GM23248 (cell line): ENCODE measurements around the gene KLHDC8A. TPM values are rescaled to one million over a fixed set of nuclear protein-coding genes. Genes with fewer than 3 reads are reported as not detected.
A peak's percentile ranks its signal among the peaks of the same experiment; 100 is the strongest.
"Not testable (repeated sequence)": the region's sequence is repeated elsewhere in the genome, so short reads cannot be mapped to it uniquely, and the experiment has no call there.

ENCODE experiments used
- DNase-seq: peaks from one replicate; pipeline ENCODE4 v3.0.0-alpha.2; 2015
- H2AFZ ChIP-seq: fragments of 200-600 bp; sonication (generic); 2 replicates; pipeline ENCODE4 v1.6.1; 2016; ENCODE audit warnings: antibody characterized with exemption
- H3F3A ChIP-seq: fragments of 200-600 bp; sonication (generic); 2 replicates; pipeline ENCODE4 v1.6.1; 2016; ENCODE audit warnings: mild to moderate bottlenecking, antibody characterized with exemption, mixed run types; ENCODE audit not compliant: insufficient read depth
- H3K27ac ChIP-seq: fragments of 200-600 bp; sonication (generic); 2 replicates; pipeline ENCODE4 v1.5.1; 2016; ENCODE audit warnings: mild to moderate bottlenecking
- H3K27me3 ChIP-seq: fragments of 200-600 bp; sonication (generic); replicated peaks from 2 replicates; pipeline ENCODE4 v1.6.1; 2016; ENCODE audit warnings: mild to moderate bottlenecking; ENCODE audit not compliant: insufficient read depth
- H3K36me3 ChIP-seq: fragments of 200-600 bp; sonication (generic); 2 replicates; pipeline ENCODE4 v1.6.1; 2016; ENCODE audit warnings: low read depth, mild to moderate bottlenecking
- H3K4me1 ChIP-seq: fragments of 200-600 bp; sonication (generic); 2 replicates; pipeline ENCODE4 v1.6.1; 2016; ENCODE audit warnings: mild to moderate bottlenecking; ENCODE audit not compliant: insufficient read depth
- H3K4me2 ChIP-seq: fragments of 200-600 bp; sonication (generic); one replicate; pipeline ENCODE4 v1.6.1; 2016; ENCODE audit warnings: mild to moderate bottlenecking; ENCODE audit not compliant: unreplicated experiment
- H3K4me3 ChIP-seq: fragments of 200-600 bp; sonication (generic); 2 replicates; pipeline ENCODE4 v1.5.1; 2016; ENCODE audit warnings: mild to moderate bottlenecking
- H3K79me2 ChIP-seq: fragments of 200-600 bp; sonication (generic); 2 replicates; pipeline ENCODE4 v1.6.1; 2016; ENCODE audit warnings: mild to moderate bottlenecking; ENCODE audit not compliant: insufficient read depth
- H3K9ac ChIP-seq: fragments of 200-600 bp; sonication (generic); 2 replicates; pipeline ENCODE4 v1.6.1; 2016; ENCODE audit warnings: mild to moderate bottlenecking
- H3K9me2 ChIP-seq: fragments of 200-600 bp; sonication (generic); 2 replicates; pipeline ENCODE4 v1.6.1; 2016; ENCODE audit warnings: mixed run types, mild to moderate bottlenecking, moderate library complexity; ENCODE audit not compliant: insufficient read depth
- H3K9me3 ChIP-seq: fragments of 200-600 bp; sonication (generic); one replicate; pipeline ENCODE4 v1.6.1; 2017; ENCODE audit warnings: low read depth
- H4K20me1 ChIP-seq: fragments of 200-600 bp; sonication (generic); 2 replicates; pipeline ENCODE4 v1.6.0; 2016; ENCODE audit not compliant: insufficient read depth
- EZH2 ChIP-seq: fragments of 200-600 bp; sonication (generic); IDR thresholded peaks from 2 replicates; pipeline ENCODE4 v1.6.1; 2018; ENCODE audit warnings: antibody characterized with exemption, mild to moderate bottlenecking; ENCODE audit not compliant: insufficient read depth, poor library complexity, severe bottlenecking
- EZH2phosphoT487 ChIP-seq: fragments of 200-600 bp; sonication (generic); IDR thresholded peaks from 2 replicates; pipeline ENCODE4 v1.6.1; 2018; ENCODE audit warnings: antibody characterized with exemption, moderate library complexity, mild to moderate bottlenecking, low read depth; ENCODE audit not compliant: insufficient read depth
- WGBS, 2 experiments: methylation state at CpG; one replicate each; pipeline ENCODE4 v1.1.6; 2015 to 2017; ENCODE audit warnings: low lambda C conversion rate in 2 of 2, low coverage in 1 of 2; ENCODE audit errors: missing lambda C conversion rate in 2 of 2; 5-methylcytosine and 5-hydroxymethylcytosine counted together
- in situ Hi-C: fragments of 300-500 bp; cut with MboI; formaldehyde crosslinking; loops from 2 replicates; pipeline ENCODE4 v1.15.0; 2020
- polyA plus RNA-seq: library from polyadenylated mRNA; unstranded; fragments of >200 nt; fragmentation: Nextera tagmentation; extraction: Ambion mirVana; gene quantifications from 2 replicates; pipeline ENCODE4 v1.2.1, GENCODE V29; 2016
- total RNA-seq: library from RNA; depleted of rRNA; stranded (reverse); fragments of >200 nt; shearing (Covaris generic); gene quantifications from 2 replicates; pipeline ENCODE4 v1.2.3, GENCODE V29; 2014

KLHDC8A gene
- total and polyA plus RNA-seq, 2 experiments from 2014 or later = not detected

DNA sequence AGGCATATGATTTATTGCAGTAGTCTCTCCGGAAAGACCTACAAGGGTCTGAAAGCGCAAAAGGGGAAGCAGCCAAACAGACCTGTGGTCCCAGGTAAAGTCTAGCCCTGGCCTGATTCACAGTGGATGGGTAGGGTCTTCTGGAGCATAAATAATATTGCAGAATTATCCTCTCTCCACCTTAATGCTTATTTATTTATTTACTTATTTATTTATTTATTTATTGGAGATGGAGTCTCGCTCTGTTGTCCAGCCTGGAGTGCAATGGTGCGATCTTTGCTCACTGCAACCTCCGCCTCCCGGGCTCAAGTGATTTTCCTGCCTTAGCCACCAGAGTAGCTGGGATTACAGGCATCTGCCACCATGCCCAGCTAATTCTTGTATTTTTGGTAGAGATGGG is 11.8 kb upstream of the KLHDC8A start:
- Histone ChIP-seq H3K4me2 (no peak overlapping the region), H2AFZ (no peak overlapping the region), H3F3A (peaks cover 21% of the 10 kb centered on the region), H3K9me2 (no peaks in the 10 kb centered on the region), H3K9ac (no peak overlapping the region), H3K79me2 (no peaks in the 10 kb centered on the region), H3K4me1 (peaks cover 27% of the 10 kb centered on the region), H3K27me3 (no peaks in the 10 kb centered on the region), H4K20me1 (no peaks in the 10 kb centered on the region), H3K27ac (no peak overlapping the region), H3K36me3 (no peaks in the 10 kb centered on the region), H3K9me3 (no peaks in the 10 kb centered on the region), H3K4me3 (no peak overlapping the region)
- in situ Hi-C loops = no loop called here
- no peak for DNase-seq
- WGBS, 2 experiments = 96 to 98% methylated on average over 6 of the region's 6 CpGs
- no peak for TF ChIP-seq EZH2
- no peak for TF ChIP-seq EZH2phosphoT487

DNA sequence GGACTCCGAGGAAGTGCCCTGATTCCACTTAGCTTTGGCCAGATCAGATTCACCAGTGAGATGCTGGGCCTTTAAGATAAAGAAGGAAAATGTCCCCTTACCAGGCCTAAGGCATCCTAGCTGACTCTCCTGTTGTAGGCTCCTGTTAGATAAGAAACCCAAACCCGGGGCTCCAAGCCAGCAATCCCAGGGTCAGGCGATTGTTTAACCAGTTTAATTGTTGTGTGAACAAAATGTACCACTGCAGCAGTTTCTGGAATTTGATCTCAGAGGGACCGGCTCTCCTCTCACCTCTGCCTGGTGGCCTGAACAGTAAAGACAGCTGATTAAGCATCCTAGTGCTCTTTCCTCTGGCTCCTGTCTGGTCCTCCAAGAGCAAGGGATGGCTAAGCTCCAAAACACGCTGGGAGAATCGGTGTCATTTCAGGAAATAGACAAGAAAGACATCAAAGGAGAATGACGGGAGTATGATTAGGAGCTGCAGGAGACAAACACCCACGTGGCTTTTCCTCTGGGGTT is 9.3 kb upstream of the KLHDC8A start:
- H3K27me3 ChIP-seq = peaks cover 4% of the 10 kb centered on the region
- H3F3A ChIP-seq = no peaks in the 10 kb centered on the region
- 25 to 27% methylated on average over 8 of the region's 8 CpGs for WGBS, 2 experiments
- no peak for TF ChIP-seq EZH2phosphoT487
- no peak for TF ChIP-seq EZH2
- H3K27ac ChIP-seq = no peak overlapping the region
- H2AFZ ChIP-seq = 0 out of 2 replicates have a peak overlapping the region, but pooled peaks have one; percentile 16
- H4K20me1 ChIP-seq = no peaks in the 10 kb centered on the region
- H3K4me1 ChIP-seq = peaks cover 9% of the 10 kb centered on the region; the same call in 1 of the 2 replicates
- in situ Hi-C loops = no loop called here
- H3K9ac ChIP-seq = no peak overlapping the region
- no peak overlapping the region for H3K4me3 ChIP-seq
- no peak overlapping the region for H3K4me2 ChIP-seq
- peak; percentile 36 for DNase-seq
- no peaks in the 10 kb centered on the region for H3K9me2 ChIP-seq
- H3K9me3 ChIP-seq = no peaks in the 10 kb centered on the region
- H3K79me2 ChIP-seq = no peaks in the 10 kb centered on the region
- H3K36me3 ChIP-seq = no peaks in the 10 kb centered on the region

DNA sequence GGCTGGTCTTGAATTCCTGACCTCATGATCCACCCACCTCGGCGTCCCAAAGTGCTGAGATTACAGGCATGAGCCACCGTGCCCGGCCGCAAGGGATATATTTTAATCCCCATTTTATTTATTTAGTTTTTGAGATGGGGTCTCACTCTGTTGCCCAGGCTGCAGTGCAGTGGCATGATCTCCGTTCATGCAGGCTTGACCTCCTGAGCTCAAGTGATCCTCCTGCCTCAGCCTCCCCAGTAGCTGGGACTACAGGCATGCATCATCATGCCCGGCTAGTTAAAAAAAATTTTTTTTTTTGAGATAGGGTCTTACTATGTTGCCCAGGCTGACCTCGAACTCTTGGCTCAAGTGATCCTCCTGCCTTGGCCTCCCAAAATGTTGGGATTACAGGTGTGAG is 8.4 kb upstream of the KLHDC8A start:
- H3K79me2 ChIP-seq, H3K4me2 ChIP-seq, H3K4me3 ChIP-seq, DNase-seq, in situ Hi-C loops, H3K4me1 ChIP-seq, H3K9ac ChIP-seq, H3K27ac ChIP-seq, H3F3A ChIP-seq, H3K36me3 ChIP-seq, H4K20me1 ChIP-seq, H2AFZ ChIP-seq, H3K9me2 ChIP-seq, H3K9me3 ChIP-seq: not testable (repeated sequence)
- peaks cover 11% of the 10 kb centered on the region for H3K27me3 ChIP-seq
- 90 to 91% methylated on average over 8 of the region's 8 CpGs for WGBS, 2 experiments

DNA sequence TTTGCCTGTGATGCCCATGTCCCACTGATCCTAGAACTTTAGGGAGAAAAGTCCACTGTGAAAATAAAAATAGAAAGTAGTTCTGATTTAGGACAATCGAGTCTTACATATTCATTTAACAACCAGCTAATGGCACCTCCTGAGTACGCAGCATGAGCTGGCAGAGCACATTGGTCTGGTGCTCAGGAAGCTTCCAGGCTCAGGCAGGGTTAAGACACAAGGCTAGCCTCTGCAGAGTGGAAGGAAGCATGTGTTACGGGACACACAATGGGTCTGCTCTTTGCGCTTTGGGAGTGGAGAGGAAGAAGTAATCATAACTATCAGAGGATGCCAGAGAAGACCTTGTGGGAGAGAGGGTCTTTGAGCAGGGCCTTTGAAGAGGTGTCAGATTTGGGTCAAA is 4.2 kb upstream of the KLHDC8A start:
- Histone ChIP-seq H3K4me3 (no peak overlapping the region), H3K36me3 (no peaks in the 10 kb centered on the region), H3K4me1 (peaks cover 3% of the 10 kb centered on the region; the same call in 1 of the 2 replicates), H3K9me2 (no peaks in the 10 kb centered on the region), H3K27me3 (peaks cover 37% of the 10 kb centered on the region), H3K9ac (no peak overlapping the region), H3K79me2 (no peaks in the 10 kb centered on the region), H3F3A (no peaks in the 10 kb centered on the region), H4K20me1 (no peaks in the 10 kb centered on the region), H2AFZ (no peak overlapping the region), H3K4me2 (no peak overlapping the region), H3K9me3 (no peaks in the 10 kb centered on the region), H3K27ac (no peak overlapping the region)
- TF ChIP-seq EZH2phosphoT487 (no peak), EZH2 (no peak)
- DNase-seq = no peak
- in situ Hi-C loops = no loop called here
- WGBS, 2 experiments = 70 to 78% methylated on average over 4 of the region's 4 CpGs
